GM21529 (cell line): Measurements from ENCODE around the gene OR10S1.
"Not testable (repeated sequence)": the region's sequence is repeated elsewhere in the genome, so short reads cannot be mapped to it uniquely, and the experiment has no call there.

Experiments used
- ATAC-seq: cut with Tn5 transposase; IDR thresholded peaks from one replicate; pipeline ENCODE4 v1.9.1; 2021; ENCODE audit not compliant: unreplicated experiment

The OR10S1 gene

DNA sequence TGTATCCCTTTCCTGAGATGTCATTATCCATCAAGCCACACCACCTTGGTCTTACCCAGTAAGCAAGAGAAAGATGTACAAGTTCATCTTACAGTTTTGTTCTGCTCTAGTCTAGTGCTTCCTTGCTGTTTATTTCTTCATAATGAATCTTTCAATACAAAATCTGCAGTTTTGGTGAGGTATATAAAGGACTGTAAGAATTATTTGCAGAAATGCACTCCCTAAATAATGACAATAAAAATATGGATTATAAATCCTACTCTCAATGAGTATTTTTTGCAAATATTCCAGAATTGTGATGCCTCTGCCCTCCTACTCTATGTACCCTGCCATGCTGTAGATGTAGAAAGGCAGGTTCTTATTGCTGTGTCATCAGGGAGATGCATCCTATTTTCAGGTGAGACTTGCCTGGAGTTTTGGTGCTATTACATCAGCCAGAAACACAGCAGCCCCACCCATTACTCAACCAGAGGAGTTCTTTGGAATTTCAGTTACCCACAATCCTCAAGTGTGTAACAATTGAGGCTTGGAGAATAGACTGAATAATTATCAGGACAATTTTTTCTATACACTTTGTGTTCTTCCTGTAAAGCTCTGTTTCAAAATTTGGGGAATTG is at the start of gene OR10S1:
Gene OR10S1, minus strand, starts transcription at position 51 of the 617 bp plus-strand sequence. CDS start 117 bp downstream, outside the sequence.
- ATAC-seq, result no peak

DNA sequence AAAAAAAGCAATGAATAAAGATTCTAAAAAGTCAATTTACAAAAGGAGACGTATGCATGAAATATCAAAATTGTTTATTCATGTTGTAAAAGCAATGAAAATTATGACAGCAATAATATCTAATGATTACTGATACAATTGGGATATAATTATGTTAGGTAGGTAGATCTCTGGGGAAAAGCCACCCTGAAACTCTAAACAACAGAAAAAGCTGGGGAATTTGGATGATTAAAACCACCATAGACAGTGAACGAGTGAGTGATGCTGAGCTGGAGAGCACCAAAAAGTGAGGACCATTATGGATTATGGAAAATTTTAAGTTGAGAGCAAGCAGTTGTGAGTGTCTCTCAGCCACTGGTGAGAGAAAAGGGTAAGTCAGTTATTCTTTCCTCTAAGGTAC is 48.9 kb upstream of the OR10S1 start, which contains the start of gene OR10G8:
Gene OR10G8, plus strand, starts transcription at position 301 of the 400 bp plus-strand sequence. CDS start 2,825 bp downstream, outside the sequence.
- ATAC-seq, result no peak

GRCh38 chr11:124015837-124016236 is 38.3 kb upstream of the OR10S1 start:
- not testable (repeated sequence) for ATAC-seq

DNA sequence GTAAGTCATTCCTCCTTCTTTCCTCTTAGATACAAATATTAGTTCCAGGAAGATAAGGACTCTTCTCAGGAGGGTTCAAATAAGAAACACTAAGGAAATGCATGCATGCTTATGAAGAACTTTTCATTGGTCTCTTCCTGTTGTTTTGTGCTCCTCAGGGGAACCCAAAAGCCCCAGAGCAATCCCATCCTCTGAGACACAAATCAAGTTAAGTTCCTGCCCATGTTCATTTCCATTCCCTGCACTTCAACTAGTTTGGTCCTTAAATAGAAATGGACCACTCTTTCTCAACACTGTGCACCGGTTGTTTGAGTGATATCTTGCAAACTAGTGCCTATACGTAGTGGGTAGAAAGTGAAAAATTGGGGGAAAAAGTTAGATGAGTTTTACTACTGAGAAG is 35.1 kb upstream of the OR10S1 start, which contains the start of gene OR10G4:
Gene OR10G4, plus strand, starts transcription at position 301 of the 400 bp plus-strand sequence. CDS start 2,578 bp downstream, outside the sequence.
- no peak for ATAC-seq

- ATAC-seq, result no peak
Observed at GRCh38 chr11:123995119-123995518, 17.5 kb upstream of the OR10S1 start, which contains the start of gene OR10G6. Gene OR10G6 (minus strand): TSS chr11:123995161. CDS start chr11:123995161, 0 bp downstream.

- no peak for ATAC-seq
Observed at GRCh38 chr11:123979311-123979710, 1.7 kb upstream of the OR10S1 start.

GRCh38 chr11:123976770-123977560 is 616 bp downstream of the OR10S1 start:
- no peak for ATAC-seq

DNA sequence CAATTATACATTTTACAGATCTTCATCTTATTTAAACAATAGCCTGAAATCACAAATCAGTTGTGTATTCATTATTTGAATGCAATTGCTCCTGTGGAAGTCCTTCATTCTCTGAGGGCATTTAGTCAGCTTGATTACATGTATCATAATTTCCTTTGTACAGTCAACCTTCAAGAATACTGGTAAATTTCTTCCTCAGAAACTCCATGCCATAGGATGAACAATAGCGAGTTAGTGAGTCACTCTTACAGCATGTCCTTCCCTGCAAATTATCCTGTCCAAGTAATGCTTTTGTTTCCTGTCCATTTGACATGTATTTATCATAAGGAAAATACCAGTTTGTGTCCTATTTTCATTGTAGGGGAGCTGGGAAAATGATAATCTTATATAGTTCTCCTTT is 3.8 kb downstream of the OR10S1 start:
- no peak for ATAC-seq

GRCh38 chr11:123956752-123957151 is 20.8 kb downstream of the OR10S1 start:
- ATAC-seq, result no peak

DNA sequence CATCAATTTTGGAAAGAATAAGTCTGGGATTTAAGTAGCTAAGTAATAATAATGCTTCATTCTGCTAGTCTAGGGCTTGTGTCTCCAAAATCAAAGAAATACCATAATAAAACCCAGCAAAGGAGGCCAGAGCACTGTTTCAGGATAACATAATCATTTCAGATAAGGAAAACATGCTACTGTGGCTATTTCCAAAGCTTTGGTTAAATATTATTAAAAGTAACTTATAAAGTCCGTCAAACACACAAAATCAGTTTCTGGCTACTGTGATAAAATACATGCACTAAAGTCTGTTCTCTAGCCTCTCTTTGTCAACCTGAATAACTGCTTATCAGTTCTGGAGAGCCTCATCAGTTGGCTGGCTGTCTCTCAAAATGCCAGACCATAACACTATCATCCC is 32.4 kb downstream of the OR10S1 start:
- ATAC-seq, result no peak

DNA sequence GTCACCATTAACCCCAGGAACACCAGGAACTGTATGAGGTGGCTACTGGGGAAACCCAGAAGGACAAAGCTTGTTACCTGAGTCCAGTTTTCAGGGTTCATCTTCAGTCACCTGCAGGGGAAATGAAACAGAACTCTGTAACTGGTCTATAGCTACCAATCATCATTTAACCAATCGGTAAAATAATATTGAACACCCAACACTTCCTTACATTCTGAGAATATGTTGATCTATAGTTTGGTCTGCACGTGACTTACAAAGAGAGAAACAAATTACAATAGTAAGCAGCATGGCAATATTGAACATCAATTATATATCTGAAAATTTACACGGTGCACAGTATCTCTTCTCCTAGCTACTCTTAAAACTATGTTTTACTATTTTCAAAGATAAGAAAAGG is 33.8 kb downstream of the OR10S1 start, which contains the start of gene OR6T1:
Gene OR6T1, minus strand, starts transcription at position 101 of the 400 bp plus-strand sequence. Its CDS starts 0 bp downstream, at position 101.
- no peak for ATAC-seq

- ATAC-seq, result no peak
Observed at GRCh38 chr11:123942413-123942812, 35.2 kb downstream of the OR10S1 start.

DNA sequence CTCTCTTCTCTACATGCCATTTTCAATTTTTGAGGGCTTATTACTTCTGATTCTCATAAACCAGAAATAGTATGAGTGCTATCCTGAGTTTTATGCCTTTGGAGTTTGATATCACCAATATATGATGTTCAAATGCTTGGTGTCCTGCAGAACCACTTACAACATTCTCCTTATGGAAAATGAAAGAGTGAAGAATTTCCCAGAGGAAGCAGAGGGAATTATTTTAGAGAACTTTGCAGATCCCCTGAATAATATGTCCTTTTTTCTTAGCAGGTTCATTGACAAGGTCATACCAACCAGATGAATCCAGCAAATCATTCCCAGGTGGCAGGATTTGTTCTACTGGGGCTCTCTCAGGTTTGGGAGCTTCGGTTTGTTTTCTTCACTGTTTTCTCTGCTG is 38.3 kb downstream of the OR10S1 start, which contains the start of gene OR4D5:
Gene OR4D5, plus strand, starts transcription at position 301 of the 400 bp plus-strand sequence. Its CDS starts 0 bp downstream, at position 301.
- ATAC-seq, result no peak
